WI38 (cell line): ENCODE results near the gene USP34.

ENCODE experiments used
- H3K4me3 ChIP-seq: 2 replicates; pipeline ENCODE4 v1.5.1; 2011; ENCODE audit warnings: low read depth, mild to moderate bottlenecking, control low read depth, low read length
- TF ChIP-seq, protein P1 (sequence below): IDR thresholded peaks from 2 replicates; pipeline ENCODE4 v1.5.1; 2012; ENCODE audit warnings: low read depth, mild to moderate bottlenecking, control low read depth, low read length

Gene USP34

DNA sequence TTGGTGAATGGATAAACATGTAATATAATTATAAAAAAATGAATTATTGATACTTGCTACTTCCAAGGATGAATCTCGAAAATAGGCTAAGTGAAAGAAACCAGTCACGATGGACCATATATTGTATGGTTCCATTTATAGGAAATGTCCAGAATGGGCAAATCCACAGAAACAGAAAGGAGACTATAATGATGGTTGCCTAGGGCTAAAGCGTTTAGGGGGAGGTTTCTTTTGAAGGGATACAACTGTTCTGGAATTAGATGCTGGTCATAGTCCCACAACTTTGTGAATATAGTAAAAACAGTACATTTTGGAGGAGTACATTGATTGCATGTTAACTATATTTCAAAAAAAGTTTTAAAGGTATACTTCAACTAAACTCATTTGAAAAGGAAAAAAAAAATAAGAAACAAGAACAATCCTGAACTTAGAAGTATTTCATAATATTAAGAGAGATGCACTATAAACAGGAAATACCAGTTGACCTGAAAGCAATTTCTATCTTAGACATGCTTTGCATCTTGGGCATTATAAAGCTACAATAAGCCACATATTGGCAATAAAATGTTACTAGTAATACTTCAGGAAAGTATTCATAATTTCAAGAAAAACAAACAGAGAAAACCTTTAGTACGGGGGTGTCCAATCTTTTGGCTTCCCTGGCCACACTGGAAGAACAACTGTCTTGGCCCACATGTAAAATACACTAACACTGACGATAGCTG, 178.9 kb downstream of the USP34 start:
- H3K4me3 ChIP-seq: no peak overlapping the region
- TF ChIP-seq, protein P1, sequence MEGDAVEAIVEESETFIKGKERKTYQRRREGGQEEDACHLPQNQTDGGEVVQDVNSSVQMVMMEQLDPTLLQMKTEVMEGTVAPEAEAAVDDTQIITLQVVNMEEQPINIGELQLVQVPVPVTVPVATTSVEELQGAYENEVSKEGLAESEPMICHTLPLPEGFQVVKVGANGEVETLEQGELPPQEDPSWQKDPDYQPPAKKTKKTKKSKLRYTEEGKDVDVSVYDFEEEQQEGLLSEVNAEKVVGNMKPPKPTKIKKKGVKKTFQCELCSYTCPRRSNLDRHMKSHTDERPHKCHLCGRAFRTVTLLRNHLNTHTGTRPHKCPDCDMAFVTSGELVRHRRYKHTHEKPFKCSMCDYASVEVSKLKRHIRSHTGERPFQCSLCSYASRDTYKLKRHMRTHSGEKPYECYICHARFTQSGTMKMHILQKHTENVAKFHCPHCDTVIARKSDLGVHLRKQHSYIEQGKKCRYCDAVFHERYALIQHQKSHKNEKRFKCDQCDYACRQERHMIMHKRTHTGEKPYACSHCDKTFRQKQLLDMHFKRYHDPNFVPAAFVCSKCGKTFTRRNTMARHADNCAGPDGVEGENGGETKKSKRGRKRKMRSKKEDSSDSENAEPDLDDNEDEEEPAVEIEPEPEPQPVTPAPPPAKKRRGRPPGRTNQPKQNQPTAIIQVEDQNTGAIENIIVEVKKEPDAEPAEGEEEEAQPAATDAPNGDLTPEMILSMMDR: no peak

DNA sequence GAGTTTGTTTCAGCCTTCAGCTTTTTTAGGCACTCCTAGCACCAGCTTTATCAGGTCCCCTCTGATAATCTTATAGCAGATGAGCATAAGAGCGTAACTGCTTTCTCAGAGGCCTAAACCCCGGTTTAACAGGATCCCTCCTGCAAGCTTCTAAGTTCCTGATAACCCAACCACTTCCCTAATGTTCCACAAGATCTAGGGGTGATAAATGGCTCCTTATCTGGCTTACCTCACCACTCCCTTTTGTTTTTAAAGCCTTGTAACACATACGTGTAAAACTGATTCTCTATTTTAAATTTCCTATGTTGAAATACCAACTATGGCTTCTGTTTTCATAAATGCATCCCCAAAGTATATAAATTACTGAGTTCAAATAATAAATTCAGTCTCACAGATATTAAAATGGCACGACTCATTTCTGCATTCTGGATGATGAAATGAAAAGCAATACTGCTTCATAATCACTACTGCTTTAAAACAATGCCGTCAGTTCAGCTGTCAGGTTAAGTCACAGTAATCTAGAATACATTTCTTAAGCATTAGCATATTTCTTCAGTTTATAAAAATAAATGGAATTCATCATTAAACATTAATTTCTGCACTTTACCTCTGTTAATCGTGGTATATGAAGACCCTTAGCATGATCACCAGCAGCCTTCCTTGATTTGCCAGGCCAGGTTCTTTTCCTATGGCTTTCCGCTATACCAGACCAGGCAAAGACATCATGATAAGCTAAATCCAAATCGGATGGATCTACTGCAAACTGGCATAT, 182.6 kb downstream of the USP34 start:
- H3K4me3 ChIP-seq: no peak overlapping the region
- TF ChIP-seq, protein P1: no peak

DNA sequence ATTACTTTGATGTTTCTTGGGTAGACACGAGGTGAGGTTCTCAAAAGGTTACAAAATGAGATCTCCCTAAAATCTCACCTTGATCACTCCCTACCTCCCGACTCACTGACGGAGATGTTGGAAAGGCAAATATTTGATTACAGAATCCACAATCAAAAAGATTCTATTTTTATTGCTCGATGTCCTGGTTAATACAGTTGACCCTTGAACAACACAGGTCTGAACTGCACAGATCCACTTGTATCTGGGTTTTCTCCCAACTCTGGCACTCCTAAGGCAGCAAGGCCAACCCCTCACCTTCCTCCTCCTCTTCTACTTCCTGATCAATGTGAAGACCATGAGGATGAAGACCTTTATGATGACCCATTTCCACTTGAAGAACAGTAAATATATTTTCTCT, 183.6 kb downstream of the USP34 start:
- TF ChIP-seq, protein P1: no peak
- no peak overlapping the region for H3K4me3 ChIP-seq

DNA sequence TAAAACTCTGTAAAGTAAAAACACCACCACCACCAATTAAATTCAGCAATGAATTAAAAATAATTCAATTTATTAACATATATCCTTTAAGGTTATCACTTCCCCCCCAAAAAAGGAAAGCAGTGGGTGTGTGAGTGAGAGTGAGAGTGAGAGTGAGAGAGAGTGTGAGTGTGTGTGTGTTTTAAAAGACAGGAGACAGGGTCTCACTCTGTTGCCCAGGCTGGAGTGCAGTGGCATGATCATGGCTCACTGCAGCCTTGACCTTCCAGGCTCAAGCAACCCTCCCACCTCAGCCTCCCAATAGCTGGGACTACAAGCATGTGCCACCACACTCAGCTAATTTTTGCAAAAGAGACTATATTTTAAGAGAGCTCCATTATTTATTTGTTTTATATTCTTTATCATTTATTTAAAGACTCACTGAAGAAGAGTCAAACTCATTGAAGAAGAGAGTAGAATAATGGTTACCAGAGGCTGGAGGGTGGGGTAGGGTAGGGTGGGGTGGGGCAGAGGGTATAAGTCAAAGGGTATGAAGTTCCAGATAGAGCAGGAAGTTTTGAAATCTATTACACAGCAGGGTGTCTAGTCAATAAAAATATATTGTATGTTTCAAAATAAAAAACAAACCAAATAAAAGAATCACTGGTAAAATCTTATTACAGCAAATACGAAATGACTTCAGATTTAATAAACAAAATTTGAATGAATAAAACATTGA, 187.3 kb downstream of the USP34 start:
- no peak overlapping the region for H3K4me3 ChIP-seq
- TF ChIP-seq, protein P1: no peak

DNA sequence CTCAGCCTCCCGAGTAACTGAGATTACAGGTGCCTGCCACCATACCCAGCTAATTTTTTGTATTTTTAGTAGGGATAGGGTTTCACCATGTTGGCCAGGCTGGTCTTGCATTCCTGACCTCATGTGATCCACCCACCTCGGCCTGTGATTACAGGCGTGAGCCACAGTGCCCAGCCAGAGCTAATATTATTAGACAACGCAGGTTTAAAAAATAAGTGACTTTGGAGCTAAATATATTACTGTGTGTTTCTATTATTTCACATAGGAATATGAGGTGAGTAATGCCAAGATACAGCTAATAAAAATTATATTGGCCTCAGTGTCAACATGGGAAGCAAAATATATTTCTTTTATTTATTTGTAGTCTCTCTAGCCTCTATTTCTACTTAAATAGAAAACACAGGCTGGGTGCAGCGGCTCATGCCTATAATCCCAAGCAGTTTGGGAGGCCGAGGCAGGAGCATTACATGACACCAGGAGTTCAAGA, 188.7 kb downstream of the USP34 start:
- H3K4me3 ChIP-seq: no peak overlapping the region
- TF ChIP-seq, protein P1: no peak

DNA sequence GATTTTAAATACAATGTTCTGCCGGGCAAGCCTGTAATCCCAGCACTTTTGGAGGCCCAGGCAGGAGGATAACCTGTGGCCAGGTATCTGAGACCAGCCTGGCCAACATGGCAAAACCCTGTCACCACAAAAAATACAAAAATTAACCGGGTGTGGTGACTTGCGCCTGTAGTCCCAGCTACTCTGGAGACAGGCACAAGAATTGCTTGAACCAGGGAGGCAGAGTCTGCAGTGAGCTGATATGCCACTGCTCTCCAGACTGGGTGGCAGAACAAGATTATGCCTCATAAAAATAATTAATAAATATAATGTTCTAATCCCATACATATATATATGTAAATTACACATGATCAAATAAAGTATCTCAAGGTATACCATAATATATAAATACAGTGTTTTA, 189.6 kb downstream of the USP34 start:
- no peak overlapping the region for H3K4me3 ChIP-seq
- TF ChIP-seq, protein P1: no peak

DNA sequence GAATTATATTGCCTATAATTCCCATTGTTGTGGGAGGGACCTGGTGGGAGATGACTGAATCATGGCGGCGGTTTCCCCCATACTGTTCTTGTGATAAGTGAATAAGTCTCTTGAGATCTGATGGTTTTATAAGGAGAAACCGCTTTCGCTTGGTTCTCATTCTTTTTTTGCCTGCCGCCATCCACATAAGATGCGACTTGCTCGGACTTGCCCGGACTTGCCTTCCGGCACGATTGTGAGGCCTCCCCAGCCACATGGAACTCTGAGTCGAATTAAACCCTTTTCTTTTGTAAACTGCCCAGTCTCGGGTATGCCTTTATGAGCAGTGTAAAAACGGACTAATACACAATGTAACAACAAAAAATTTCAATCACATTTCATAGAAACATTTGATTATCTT, 193.1 kb downstream of the USP34 start:
- TF ChIP-seq, protein P1: no peak
- H3K4me3 ChIP-seq: no peak overlapping the region
